Mucosa of descending colon (tissue), 3 donors: ENCODE data around the gene UBE3C. TPM values are rescaled to one million over a fixed set of nuclear protein-coding genes. Genes with fewer than 3 reads are reported as not detected.
"Not testable (repeated sequence)": the region's sequence is repeated elsewhere in the genome, so short reads cannot be mapped to it uniquely, and the experiment has no call there.

Experiments used
- ATAC-seq: fragments of 200-7000 bp; cut with Tn5 transposase; one replicate; pipeline ENCODE4 v1.9.1; 2020; ENCODE audit warnings: mild to moderate bottlenecking, moderate library complexity
- DNase-seq, 3 donors: peaks; one replicate each; pipeline ENCODE4 v3.0.0-alpha.2; 2020
- H3K36me3 ChIP-seq: fragments of 200-600 bp; one replicate; pipeline ENCODE4 v1.8.0; 2021; ENCODE audit warnings: low read depth, mild to moderate bottlenecking
- H3K4me1 ChIP-seq: fragments of 200-600 bp; one replicate; pipeline ENCODE4 v1.8.0; 2021; ENCODE audit warnings: low read depth, mild to moderate bottlenecking
- H3K4me3 ChIP-seq: fragments of 200-600 bp; one replicate; pipeline ENCODE4 v1.8.0; 2021; ENCODE audit warnings: mild to moderate bottlenecking
- H3K9me3 ChIP-seq: fragments of 200-600 bp; one replicate; pipeline ENCODE4 v1.8.0; 2021; ENCODE audit warnings: mild to moderate bottlenecking
- intact Hi-C, 2 donors: fragments of 100-400 bp; cut with DNase I in 1 of 2; cut with micrococcal nuclease in 1 of 2; formaldehyde crosslinking; loops; one replicate each; pipeline versions ENCODE4 v1.11.0 to v1.11.1; 2022; cut with DNase I, micrococcal nuclease
- total RNA-seq, 3 donors: library from RNA; stranded (reverse); fragmentation: NEBNext Ultra II Directional in 2 of 3; extraction: Animal tissue kit (Norgen Biotek cat#: 25700) in 2 of 3; gene quantifications; one replicate each; pipeline versions ENCODE4 v1.2.1 to v1.2.4, GENCODE V29; 2021 to 2023
- TF ChIP-seq, protein P1 (sequence below): fragments of 200-600 bp; IDR thresholded peaks from one replicate; pipeline ENCODE4 v1.8.0; 2022; ENCODE audit warnings: antibody characterized with exemption, mild to moderate bottlenecking
- donor health status: DM: no; HTN: no; CAD: no; lungs with moderate emphysema.
- donor health status: DM: no; HTN: no; CAD: no.
- donor health status: DM: no; HTN: yes; CAD: no.

Gene UBE3C
- total RNA-seq, 3 donors from 2014 or later = 58.1 to 68.0 (median 66.7) TPM

- intact Hi-C loops = no loop called here
- no peaks in the 10 kb centered on the region for H3K9me3 ChIP-seq
- no peak for DNase-seq
- no peak for ATAC-seq
- TF ChIP-seq, protein P1, sequence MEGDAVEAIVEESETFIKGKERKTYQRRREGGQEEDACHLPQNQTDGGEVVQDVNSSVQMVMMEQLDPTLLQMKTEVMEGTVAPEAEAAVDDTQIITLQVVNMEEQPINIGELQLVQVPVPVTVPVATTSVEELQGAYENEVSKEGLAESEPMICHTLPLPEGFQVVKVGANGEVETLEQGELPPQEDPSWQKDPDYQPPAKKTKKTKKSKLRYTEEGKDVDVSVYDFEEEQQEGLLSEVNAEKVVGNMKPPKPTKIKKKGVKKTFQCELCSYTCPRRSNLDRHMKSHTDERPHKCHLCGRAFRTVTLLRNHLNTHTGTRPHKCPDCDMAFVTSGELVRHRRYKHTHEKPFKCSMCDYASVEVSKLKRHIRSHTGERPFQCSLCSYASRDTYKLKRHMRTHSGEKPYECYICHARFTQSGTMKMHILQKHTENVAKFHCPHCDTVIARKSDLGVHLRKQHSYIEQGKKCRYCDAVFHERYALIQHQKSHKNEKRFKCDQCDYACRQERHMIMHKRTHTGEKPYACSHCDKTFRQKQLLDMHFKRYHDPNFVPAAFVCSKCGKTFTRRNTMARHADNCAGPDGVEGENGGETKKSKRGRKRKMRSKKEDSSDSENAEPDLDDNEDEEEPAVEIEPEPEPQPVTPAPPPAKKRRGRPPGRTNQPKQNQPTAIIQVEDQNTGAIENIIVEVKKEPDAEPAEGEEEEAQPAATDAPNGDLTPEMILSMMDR = no peak
- H3K4me1 ChIP-seq = no peaks in the 10 kb centered on the region
- no peak overlapping the region for H3K4me3 ChIP-seq
- no peaks in the 10 kb centered on the region for H3K36me3 ChIP-seq
Observed at GRCh38 chr7:157151626-157152339, 13.1 kb downstream of the UBE3C start.

DNA sequence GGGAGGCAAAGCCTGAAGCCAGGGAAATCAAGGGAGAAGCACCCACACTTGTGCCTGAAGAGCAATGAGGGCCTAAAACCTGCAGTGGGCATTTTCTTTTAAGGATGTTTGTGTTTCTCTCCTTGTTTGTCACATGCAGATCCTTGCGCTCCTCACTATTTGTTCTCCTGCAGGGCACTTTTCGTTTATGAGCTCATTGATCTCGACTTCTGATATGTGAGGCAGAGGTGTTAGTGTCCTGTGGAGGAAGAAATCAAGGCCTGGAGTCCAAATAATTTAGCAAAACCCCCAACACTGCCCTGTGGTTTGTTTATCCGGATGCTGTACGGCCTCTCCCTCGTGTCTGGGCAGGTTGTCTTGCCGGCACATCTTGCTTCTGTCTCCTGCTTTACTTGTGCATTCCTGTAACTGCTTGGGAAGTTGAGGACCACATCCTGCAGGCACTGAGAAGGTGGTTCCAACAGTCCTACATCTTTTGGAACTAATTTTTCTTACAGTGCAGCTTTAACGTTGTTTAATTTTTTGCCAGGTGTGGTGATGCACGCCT is 13.7 kb downstream of the UBE3C start:
- TF ChIP-seq, protein P1 = no peak
- no peak for ATAC-seq
- Histone ChIP-seq H3K9me3 (no peaks in the 10 kb centered on the region), H3K4me1 (no peaks in the 10 kb centered on the region), H3K4me3 (no peak overlapping the region), H3K36me3 (no peaks in the 10 kb centered on the region)
- no peak for DNase-seq
- intact Hi-C loops = no loop called here

DNA sequence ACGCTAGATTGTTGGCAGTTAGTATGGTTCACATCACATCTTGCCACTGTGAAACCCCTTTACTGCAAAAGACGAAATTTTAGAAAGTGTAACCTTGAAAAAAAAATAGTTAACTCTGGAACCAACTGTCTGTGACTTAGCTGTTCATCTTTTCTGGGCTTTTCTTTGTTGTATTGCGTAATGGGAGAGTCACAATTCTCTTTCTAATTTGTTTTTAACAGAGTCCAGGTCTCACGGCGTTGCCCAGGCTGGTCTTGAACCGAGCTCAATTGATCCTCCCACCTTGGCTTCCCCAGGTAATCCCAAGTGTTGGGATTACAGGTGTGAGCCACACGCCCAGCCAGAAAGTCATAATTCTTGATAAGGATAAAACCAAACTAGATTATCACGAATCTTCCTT is 14.5 kb downstream of the UBE3C start:
- ATAC-seq (no peak), DNase-seq (no peak)
- no peaks in the 10 kb centered on the region for H3K4me1 ChIP-seq
- H3K36me3 ChIP-seq = no peaks in the 10 kb centered on the region
- no peak overlapping the region for H3K4me3 ChIP-seq
- TF ChIP-seq, protein P1 = no peak
- H3K9me3 ChIP-seq = no peaks in the 10 kb centered on the region
- intact Hi-C loops = no loop called here

- no peaks in the 10 kb centered on the region for H3K4me1 ChIP-seq
- no peak overlapping the region for H3K4me3 ChIP-seq
- H3K36me3 ChIP-seq = no peaks in the 10 kb centered on the region
- TF ChIP-seq, protein P1 = no peak
- DNase-seq (no peak), ATAC-seq (no peak)
- no peaks in the 10 kb centered on the region for H3K9me3 ChIP-seq
- intact Hi-C loops = no loop called here
Observed at GRCh38 chr7:157155959-157156358, 17.2 kb downstream of the UBE3C start.

GRCh38 chr7:157158400-157158799 is 19.7 kb downstream of the UBE3C start:
- ATAC-seq (no peak), DNase-seq (no peak)
- TF ChIP-seq, protein P1 = no peak
- no peaks in the 10 kb centered on the region for H3K36me3 ChIP-seq
- no peak overlapping the region for H3K4me3 ChIP-seq
- intact Hi-C loops = no loop called here
- H3K4me1 ChIP-seq = no peaks in the 10 kb centered on the region
- H3K9me3 ChIP-seq = no peaks in the 10 kb centered on the region

- ATAC-seq, H3K4me3 ChIP-seq, H3K36me3 ChIP-seq, H3K4me1 ChIP-seq, H3K9me3 ChIP-seq, intact Hi-C loops, DNase-seq: not testable (repeated sequence)
Observed at GRCh38 chr7:157159537-157159936, 20.8 kb downstream of the UBE3C start.
